ENCODE data around the gene APBB1. TPM values are rescaled to one million over a fixed set of nuclear protein-coding genes. Genes with fewer than 3 reads are reported as not detected.

The APBB1 gene
- total and polyA plus RNA-seq, 9 of the 15 experiments (the other 6 are each of a cell fraction or from before 2014, with no cell fraction given), result 0.04 to 0.73 (median 0.40) TPM

DNA sequence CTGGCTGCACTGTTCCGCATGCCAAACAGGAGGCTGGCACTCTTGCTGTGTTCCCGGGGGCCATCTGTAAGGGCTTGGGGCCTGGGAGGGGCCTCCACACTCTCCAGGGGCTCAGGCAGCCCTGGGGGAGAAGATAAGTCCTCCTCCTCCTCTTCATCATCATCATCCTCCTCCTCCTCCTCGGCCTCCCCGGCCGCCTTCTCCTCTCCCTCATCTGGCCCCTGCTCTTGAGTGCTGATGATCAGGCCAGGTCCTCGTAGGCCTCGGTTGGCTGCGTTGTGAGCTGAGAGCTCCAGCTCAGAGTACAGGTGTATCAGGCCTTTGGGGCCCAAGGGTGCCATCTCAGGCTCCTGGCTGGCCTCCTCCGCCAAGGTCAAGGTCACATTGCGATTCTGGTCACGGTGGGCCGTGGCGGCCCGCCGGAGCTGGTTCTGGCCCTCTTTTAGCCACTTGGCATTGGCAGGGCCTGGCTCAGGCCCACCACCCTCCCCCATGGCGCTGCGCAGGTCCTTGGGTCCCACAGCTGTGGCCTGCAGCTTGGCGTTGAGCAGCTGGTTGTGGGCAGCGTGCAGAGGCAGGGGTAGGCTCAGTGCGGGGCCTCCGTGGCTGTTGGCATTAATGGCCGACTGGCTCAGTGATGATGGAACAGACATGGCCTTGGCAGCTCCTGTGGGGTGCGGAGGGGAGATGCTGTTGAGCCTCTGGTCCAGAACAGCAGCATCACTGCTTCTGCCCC, 8.0 kb downstream of the APBB1 start (continued):
- TF ChIP-seq ARID4B (CRISPR knock-in tag; IDR thresholded peaks at IDR 0.05), result no peak

DNA sequence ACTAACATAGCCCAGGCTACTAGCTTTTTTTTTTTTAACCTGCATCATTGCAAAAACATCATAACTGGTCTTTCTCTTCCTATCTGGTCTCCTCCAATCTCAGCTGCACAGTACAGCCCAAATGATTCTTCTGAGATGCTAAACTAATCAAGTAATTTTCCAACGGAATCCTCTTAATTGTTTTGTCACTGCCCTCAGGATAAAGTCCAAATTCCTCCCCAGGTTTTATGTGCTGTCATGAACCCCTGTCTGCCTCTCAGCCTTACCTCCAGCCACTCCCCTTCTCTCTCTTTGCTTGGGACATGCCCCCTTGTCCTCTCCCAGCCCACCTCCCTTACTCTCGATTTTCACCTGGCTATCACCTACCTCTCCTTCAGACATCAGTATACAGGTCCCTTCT, 12.5 kb downstream of the APBB1 start:
- ChIA-PET CTCF (ENCODE audit: low intra/inter-chr PET ratio) (no interaction called here), POLR2A (no interaction called here)
- Histone ChIP-seq H2AFZ (ENCODE audit: low read depth, low read length) (no peak overlapping the region), H4K20me1 (replicated peaks; ENCODE audit: control insufficient read depth, insufficient read depth, low read length) (0 out of 2 replicates have a peak, but pooled peaks cover 3% of the 10 kb centered on the region), H3K4me1 (replicated peaks in 1 of 2; ENCODE audit: control insufficient read depth in 2 of 2, insufficient read depth in 2 of 2, low read length in 2 of 2) (peaks cover 0 to 12% of the 10 kb centered on the region in 2 experiments; a peak in 3 of 5 replicates), H3K4me3 (no peak overlapping the region), H3K36me3 (ENCODE audit: control insufficient read depth, insufficient read depth, low read length) (no peaks in the 10 kb centered on the region), H3K9me3 (replicated peaks; ENCODE audit: control insufficient read depth, insufficient read depth, low read depth, low read length) (no peaks in the 10 kb centered on the region), H3K27ac (ENCODE audit: extremely low read depth, low read depth, low read length) (no peak overlapping the region), H3K9me1 (ENCODE audit: control insufficient read depth, insufficient read depth, low read length) (no peaks in the 10 kb centered on the region), H3K4me2 (ENCODE audit: insufficient read depth, low read length) (no peak overlapping the region), H3K9ac (ENCODE audit: insufficient read depth in 1 of 2, low read depth in 2 of 2, low read length in 2 of 2) (no peak overlapping the region), H3K79me2 (ENCODE audit: control insufficient read depth, insufficient read depth, low read length) (no peaks in the 10 kb centered on the region), H3K27me3 (ENCODE audit: control insufficient read depth in 2 of 2, insufficient read depth in 2 of 2, low read length in 2 of 2) (peaks cover 20 to 56% of the 10 kb centered on the region in 2 experiments; a peak in 4 of 5 replicates)
- in situ Hi-C loops (cut with MboI) (no loop called here), intact Hi-C loops (cut with micrococcal nuclease) (no loop called here)
- no TSS peak for BruUV-seq (replicated peaks)
- 0% methylated on average over 2 of the region's 2 CpGs for WGBS (ENCODE audit: insufficient coverage, low coverage, missing lambda C conversion rate)
- no peak for TF ChIP-seq ZNF311 (CRISPR knock-in tag; IDR thresholded peaks at IDR 0.05)
- no peak for TF ChIP-seq CC2D1A (IDR thresholded peaks at IDR 0.05)
- TF ChIP-seq GABPA (tag; conservative IDR thresholded peaks at IDR 0.05; ENCODE audit: low read depth), result no peak
- TF ChIP-seq CBFA2T2 (conservative IDR thresholded peaks at IDR 0.05), result no peak
- TF ChIP-seq DIDO1 (tag; IDR thresholded peaks at IDR 0.05; ENCODE audit: low read depth), result no peak
- TF ChIP-seq SRSF1 (IDR thresholded peaks at IDR 0.05; ENCODE audit: low read depth, low read length), result no peak
- no peak for TF ChIP-seq PHB (CRISPR knock-in tag; IDR thresholded peaks at IDR 0.05)
- TF ChIP-seq RBM15 (IDR thresholded peaks at IDR 0.05; ENCODE audit: insufficient read depth, low read length), result no peak
- TF ChIP-seq NFIC (IDR thresholded peaks at IDR 0.05), result no peak
- TF ChIP-seq ATF4 (CRISPR knock-in tag; IDR thresholded peaks at IDR 0.05), result no peak
- ATAC-seq, result no peak
- no peak for FAIRE-seq
- DNase-seq (ENCODE audit: extremely low read depth in 1 of 4, low spot score in 3 of 4), result no peak

All from K562 (cell line).